B cell (primary cell): ENCODE data around the gene USP34. TPM values are rescaled to one million over a fixed set of nuclear protein-coding genes. Genes with fewer than 3 reads are reported as not detected.

Experiments
- ATAC-seq: fragments of 200-7000 bp; cut with Tn5 transposase; one replicate; pipeline ENCODE4 v1.10.0; 2021; ENCODE audit warnings: low read depth, mild to moderate bottlenecking, moderate number of reproducible peaks, moderate library complexity
- CTCF ChIA-PET: fragments of 350-600 bp; sonication (Branson Sonifier 250); formaldehyde crosslinking; loops from one replicate; lab custom pipeline; 2021; ENCODE audit warnings: antibody characterized with exemption, inconsistent platforms; lab: Charles Lee
- POLR2A ChIA-PET: fragments of 350-600 bp; sonication (Branson Sonifier 250); formaldehyde crosslinking; loops from one replicate; lab custom pipeline; 2021; ENCODE audit warnings: antibody characterized with exemption; lab: Charles Lee
- DNase-seq: peaks from one replicate; pipeline ENCODE4 v3.0.0; 2013
- H2AFZ ChIP-seq: 2 replicates; pipeline ENCODE4 v1.6.1; 2012; ENCODE audit warnings: mild to moderate bottlenecking, low read depth, low read length; ENCODE audit not compliant: insufficient read depth, poor library complexity, severe bottlenecking
- H3K27ac ChIP-seq, 2 donors: 1 replicate in 1 of 2; 2 replicates in 1 of 2; pipeline ENCODE4 v1.5.1; 2012 to 2013; ENCODE audit warnings: low read length in 2 of 2, mild to moderate bottlenecking in 2 of 2, moderate library complexity in 1 of 2
- H3K27me3 ChIP-seq, 4 experiments: fragments of 200-600 bp in 1 of 4; sonication (generic) in 1 of 4; replicated peaks in 1 of 4; 1 replicate in 2 of 4; 2 replicates in 2 of 4; pipeline versions ENCODE4 v1.6.1 to v1.7.0; 2013 to 2016; ENCODE audit warnings: low read length in 3 of 4, mild to moderate bottlenecking in 2 of 4, mixed read lengths in 1 of 4, moderate library complexity in 1 of 4; ENCODE audit not compliant: insufficient read depth in 4 of 4, control insufficient read depth in 3 of 4; ENCODE audit errors: control extremely low read depth in 1 of 4
- H3K36me3 ChIP-seq, 2 experiments: replicated peaks in 1 of 2; 1 replicate in 1 of 2; 2 replicates in 1 of 2; pipeline versions ENCODE4 v1.6.1 to v1.7.1; 2013; ENCODE audit warnings: low read length in 1 of 2; ENCODE audit not compliant: insufficient read depth in 2 of 2, control insufficient read depth in 1 of 2; ENCODE audit errors: control extremely low read depth in 1 of 2, extremely low read depth in 1 of 2
- H3K4me1 ChIP-seq, 2 donors: fragments of 200-600 bp in 1 of 2; sonication (generic) in 1 of 2; 1 replicate in 1 of 2; 2 replicates in 1 of 2; pipeline versions ENCODE4 v1.5.1 to v1.6.1; 2013 to 2017; ENCODE audit warnings: low read length in 2 of 2; ENCODE audit not compliant: control insufficient read depth in 2 of 2, insufficient read depth in 2 of 2
- H3K4me2 ChIP-seq: replicated peaks from 2 replicates; pipeline ENCODE3; 2012; ENCODE audit warnings: mild to moderate bottlenecking, low read depth, low read length; ENCODE audit not compliant: poor library complexity, severe bottlenecking
- H3K4me3 ChIP-seq, 5 experiments: fragments of 200-600 bp in 1 of 5; sonication (generic) in 1 of 5; 1 replicate in 3 of 5; 2 replicates in 2 of 5; pipeline versions ENCODE4 v1.5.1 to v1.7.0; 2011 to 2016; ENCODE audit warnings: low read length in 4 of 5, mild to moderate bottlenecking in 4 of 5, low read depth in 2 of 5, control low read depth in 1 of 5, moderate library complexity in 1 of 5; ENCODE audit not compliant: insufficient read depth in 1 of 5; ENCODE audit errors: control extremely low read depth in 1 of 5, extremely low read depth in 1 of 5
- H3K79me2 ChIP-seq: fragments of 200-600 bp; sonication (generic); one replicate; pipeline ENCODE4 v1.6.0; 2016; ENCODE audit warnings: low read length; ENCODE audit not compliant: control insufficient read depth, insufficient read depth
- H3K9ac ChIP-seq: fragments of 200-600 bp; sonication (generic); 2 replicates; pipeline ENCODE4 v1.6.1; 2017; ENCODE audit warnings: mild to moderate bottlenecking, low read length, moderate library complexity
- H3K9me3 ChIP-seq, 3 donors: one replicate each; pipeline versions ENCODE4 v1.6.1 to v1.7.1; 2013; ENCODE audit warnings: low read length in 2 of 3; ENCODE audit not compliant: control insufficient read depth in 2 of 3, insufficient read depth in 1 of 3; ENCODE audit errors: control extremely low read depth in 1 of 3
- H4K20me1 ChIP-seq: 2 replicates; pipeline ENCODE4 v1.6.0; 2012; ENCODE audit warnings: mild to moderate bottlenecking, low read length; ENCODE audit not compliant: insufficient read depth, control insufficient read depth, poor library complexity, severe bottlenecking
- H3K27ac Mint-ChIP-seq: one replicate; pipeline ENCODE4 v1.8.0; 2021; ENCODE audit warnings: mixed read lengths
- H3K27me3 Mint-ChIP-seq: one replicate; pipeline ENCODE4 v1.8.0; 2021; ENCODE audit warnings: mixed read lengths
- H3K4me1 Mint-ChIP-seq: one replicate; pipeline ENCODE4 v1.8.0; 2021; ENCODE audit warnings: mixed read lengths
- H3K4me3 Mint-ChIP-seq: one replicate; pipeline ENCODE4 v1.8.0; 2021; ENCODE audit warnings: mixed read lengths
- H3K9me3 Mint-ChIP-seq: one replicate; pipeline ENCODE4 v1.8.0; 2022; ENCODE audit warnings: mixed read lengths; ENCODE audit not compliant: insufficient read depth
- EZH2 ChIP-seq: IDR thresholded peaks from 2 replicates; pipeline ENCODE4 v1.6.1; 2012; ENCODE audit warnings: borderline replicate concordance, low read depth, mild to moderate bottlenecking, moderate library complexity, low read length; ENCODE audit not compliant: insufficient read depth, poor library complexity, severe bottlenecking
- WGBS: methylation state at CpG from one replicate; pipeline ENCODE4 v1.1.5; 2013; ENCODE audit warnings: missing lambda C conversion rate; ENCODE audit not compliant: insufficient coverage; 5-methylcytosine and 5-hydroxymethylcytosine counted together
- intact Hi-C: fragments of 100-400 bp; cut with micrococcal nuclease; formaldehyde crosslinking; loops from one replicate; pipeline ENCODE4 v1.10.0; 2022
- polyA plus RNA-seq: library from polyadenylated mRNA; depleted of rRNA; stranded (reverse); fragments of >200 nt; gene quantifications from 2 replicates; pipeline ENCODE4 v1.2.3, GENCODE V29; 2012
- total RNA-seq, 2 donors: library from RNA; stranded (reverse); fragments of 120-200 nt in 1 of 2; gene quantifications; 1 replicate in 1 of 2; 2 replicates in 1 of 2; pipeline versions ENCODE4 v1.2.3 to v1.2.4, GENCODE V29; 2013 to 2022
- TF ChIP-seq, protein P1 (sequence below): fragments of 200-600 bp; IDR thresholded peaks from one replicate; pipeline ENCODE4 v1.8.0; 2022; ENCODE audit warnings: antibody characterized with exemption, mild to moderate bottlenecking

Gene USP34
- total and polyA plus RNA-seq, 2 donors (not counting 1 experiment from before 2014, with no cell fraction given) = 70.3 to 311 TPM

DNA sequence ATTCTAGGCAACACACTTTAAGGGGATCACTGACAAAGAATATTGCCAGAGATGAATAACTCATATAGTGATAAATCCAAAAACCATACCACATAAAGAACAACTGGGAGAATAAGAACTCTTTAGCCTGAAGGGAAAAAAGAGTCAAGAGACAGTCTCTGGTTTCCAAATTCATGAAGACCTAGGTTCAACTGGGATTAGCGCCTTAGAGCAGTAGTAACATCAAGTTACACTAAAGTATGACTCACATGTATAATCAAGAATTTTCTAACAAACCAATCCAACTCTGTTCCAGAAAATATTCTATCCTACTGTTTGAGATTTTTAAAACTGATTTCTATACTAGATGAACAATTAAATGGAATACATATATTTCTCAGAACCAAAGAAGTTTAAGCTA is 93.8 kb downstream of the USP34 start:
- Histone ChIP-seq H3K79me2 (peaks cover 25% of the 10 kb centered on the region), H3K27ac (no peak overlapping the region), H2AFZ (no peak overlapping the region), H3K4me1 (no peaks in the 10 kb centered on the region), H3K4me2 (no peak overlapping the region), H3K9ac (no peak overlapping the region), H3K4me3 (no peak overlapping the region), H3K36me3 (peaks cover 10 to 56% of the 10 kb centered on the region in 2 experiments), H3K9me3 (no peaks in the 10 kb centered on the region), H4K20me1 (peaks cover 5% of the 10 kb centered on the region), H3K27me3 (no peaks in the 10 kb centered on the region)
- Mint-ChIP-seq H3K4me3 (no peak overlapping the region), H3K4me1 (peaks cover 2% of the 10 kb centered on the region), H3K9me3 (no peaks in the 10 kb centered on the region), H3K27me3 (no peaks in the 10 kb centered on the region), H3K27ac (no peak overlapping the region)
- no peak for DNase-seq
- intact Hi-C loops = no loop called here
- CTCF ChIA-PET = no interaction called here
- ATAC-seq = no peak
- TF ChIP-seq, protein P1, sequence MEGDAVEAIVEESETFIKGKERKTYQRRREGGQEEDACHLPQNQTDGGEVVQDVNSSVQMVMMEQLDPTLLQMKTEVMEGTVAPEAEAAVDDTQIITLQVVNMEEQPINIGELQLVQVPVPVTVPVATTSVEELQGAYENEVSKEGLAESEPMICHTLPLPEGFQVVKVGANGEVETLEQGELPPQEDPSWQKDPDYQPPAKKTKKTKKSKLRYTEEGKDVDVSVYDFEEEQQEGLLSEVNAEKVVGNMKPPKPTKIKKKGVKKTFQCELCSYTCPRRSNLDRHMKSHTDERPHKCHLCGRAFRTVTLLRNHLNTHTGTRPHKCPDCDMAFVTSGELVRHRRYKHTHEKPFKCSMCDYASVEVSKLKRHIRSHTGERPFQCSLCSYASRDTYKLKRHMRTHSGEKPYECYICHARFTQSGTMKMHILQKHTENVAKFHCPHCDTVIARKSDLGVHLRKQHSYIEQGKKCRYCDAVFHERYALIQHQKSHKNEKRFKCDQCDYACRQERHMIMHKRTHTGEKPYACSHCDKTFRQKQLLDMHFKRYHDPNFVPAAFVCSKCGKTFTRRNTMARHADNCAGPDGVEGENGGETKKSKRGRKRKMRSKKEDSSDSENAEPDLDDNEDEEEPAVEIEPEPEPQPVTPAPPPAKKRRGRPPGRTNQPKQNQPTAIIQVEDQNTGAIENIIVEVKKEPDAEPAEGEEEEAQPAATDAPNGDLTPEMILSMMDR = no peak
- no peak for TF ChIP-seq EZH2
- no CpG with 5 or more reads among the region's 1 CpG for WGBS
- POLR2A ChIA-PET = no interaction called here

DNA sequence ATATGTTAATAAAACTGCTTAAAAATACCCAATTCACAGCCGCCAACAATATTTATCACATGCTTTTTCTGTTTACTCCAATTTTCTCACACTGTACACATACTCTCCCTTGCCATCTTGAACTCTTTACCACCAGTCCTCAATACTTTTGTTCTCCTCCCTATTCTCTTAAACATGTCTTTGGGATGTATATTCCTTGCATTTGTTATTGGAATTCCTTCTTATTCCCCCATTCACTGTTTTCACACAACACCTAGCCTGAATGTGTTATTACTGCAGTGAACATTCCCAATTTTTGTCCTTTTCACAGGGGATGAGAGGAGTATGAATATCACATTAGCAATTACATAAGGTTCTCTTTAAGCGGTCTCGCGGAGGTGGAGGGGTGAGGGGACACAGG is 94.7 kb downstream of the USP34 start:
- Mint-ChIP-seq H3K4me1 (peaks cover 2% of the 10 kb centered on the region), H3K27ac (no peak overlapping the region), H3K27me3 (no peaks in the 10 kb centered on the region), H3K4me3 (no peak overlapping the region), H3K9me3 (no peaks in the 10 kb centered on the region)
- peaks cover 25% of the 10 kb centered on the region for H3K79me2 ChIP-seq
- no peaks in the 10 kb centered on the region for H3K27me3 ChIP-seq
- no peak overlapping the region for H3K4me2 ChIP-seq
- whole genome bisulfite sequencing = 94% methylated on average over 3 of the region's 4 CpGs
- TF ChIP-seq EZH2 = no peak
- TF ChIP-seq, protein P1 = no peak
- H3K27ac ChIP-seq = no peak overlapping the region
- no peak for DNase-seq
- no peak overlapping the region for H3K9ac ChIP-seq
- ATAC-seq = no peak
- intact Hi-C loops = no loop called here
- H4K20me1 ChIP-seq = peaks cover 5% of the 10 kb centered on the region
- H2AFZ ChIP-seq = no peak overlapping the region
- no peaks in the 10 kb centered on the region for H3K9me3 ChIP-seq
- no peak overlapping the region for H3K4me3 ChIP-seq
- CTCF ChIA-PET = no interaction called here
- no peaks in the 10 kb centered on the region for H3K4me1 ChIP-seq
- POLR2A ChIA-PET = no interaction called here
- H3K36me3 ChIP-seq = peaks cover 7 to 59% of the 10 kb centered on the region in 2 experiments
